ENCODE results near the gene OR2Z1.

Gene OR2Z1

GRCh38 chr19:8721334-8721733 lies at the start of gene OR2Z1:
TSS of gene OR2Z1 (plus strand) at chr19:8721634. CDS start at chr19:8731029, 9,395 bp downstream.
- no peak for DNase-seq (ENCODE audit: low read depth in 4 of 4, low spot score in 1 of 4)

DNA sequence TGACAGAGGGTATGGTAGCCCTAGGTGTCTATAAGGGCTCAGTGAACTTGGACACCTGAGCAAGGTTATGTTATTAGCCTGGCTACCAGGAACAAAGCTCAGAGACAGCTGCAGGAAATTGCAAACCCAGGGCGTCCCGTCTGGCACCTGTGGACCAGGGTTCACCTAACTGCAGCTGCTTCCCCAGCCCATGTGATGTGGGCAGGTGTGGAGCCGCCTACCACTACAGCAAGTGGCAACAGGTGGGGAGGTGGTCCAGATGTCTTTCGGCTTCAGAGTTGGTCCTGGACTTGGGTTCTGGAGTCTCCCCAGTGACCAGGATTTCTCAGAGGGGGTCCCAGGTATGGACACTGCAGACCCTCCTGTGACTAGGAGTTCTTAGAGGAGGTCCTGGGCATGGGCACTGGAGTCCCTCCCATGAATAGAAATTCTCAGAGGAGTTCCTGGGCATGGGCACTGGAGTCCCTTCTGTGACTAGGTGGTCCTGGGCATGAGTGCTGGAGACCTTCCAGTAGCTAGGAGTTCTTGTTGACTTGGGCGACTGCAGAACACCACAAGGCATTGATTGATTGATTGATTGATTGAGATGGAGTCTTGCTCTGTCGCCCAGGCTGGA lies 48.0 kb upstream of the OR2Z1 start:
- DNase-seq (ENCODE audit: low read depth in 4 of 4, low spot score in 1 of 4) = no peak

GRCh38 chr19:8675066-8675465 lies 46.4 kb upstream of the OR2Z1 start:
- no peak for DNase-seq (ENCODE audit: low read depth in 4 of 4, low spot score in 1 of 4)

DNA sequence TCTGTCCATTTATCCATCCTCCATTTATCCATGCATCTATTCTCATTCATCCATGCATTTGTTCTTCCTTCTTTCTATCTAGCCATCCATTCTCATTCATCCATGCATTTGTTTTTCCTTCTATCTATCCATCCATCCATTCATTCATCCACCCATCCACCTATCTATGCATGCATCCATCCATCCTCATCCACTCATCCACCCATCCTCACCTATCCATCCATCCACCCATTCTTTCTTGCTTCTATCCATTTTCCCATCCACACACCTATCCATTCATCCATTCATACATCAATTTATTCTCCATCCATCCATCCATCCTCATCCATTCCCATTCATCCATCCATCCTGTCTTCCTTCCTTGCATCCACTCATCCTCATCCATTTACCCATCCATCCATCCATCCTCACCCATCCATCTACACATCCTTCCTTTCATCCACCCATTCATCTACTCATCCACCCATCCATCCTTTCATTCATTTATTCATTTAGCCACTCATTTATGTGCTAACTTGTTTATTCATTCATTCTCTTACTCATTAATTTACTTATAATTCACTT lies 43.1 kb upstream of the OR2Z1 start:
- no peak for DNase-seq (ENCODE audit: low read depth in 4 of 4, low spot score in 1 of 4)

GRCh38 chr19:8680676-8681344 lies 40.6 kb upstream of the OR2Z1 start:
- DNase-seq (ENCODE audit: low read depth in 4 of 4, low spot score in 1 of 4) = no peak

DNA sequence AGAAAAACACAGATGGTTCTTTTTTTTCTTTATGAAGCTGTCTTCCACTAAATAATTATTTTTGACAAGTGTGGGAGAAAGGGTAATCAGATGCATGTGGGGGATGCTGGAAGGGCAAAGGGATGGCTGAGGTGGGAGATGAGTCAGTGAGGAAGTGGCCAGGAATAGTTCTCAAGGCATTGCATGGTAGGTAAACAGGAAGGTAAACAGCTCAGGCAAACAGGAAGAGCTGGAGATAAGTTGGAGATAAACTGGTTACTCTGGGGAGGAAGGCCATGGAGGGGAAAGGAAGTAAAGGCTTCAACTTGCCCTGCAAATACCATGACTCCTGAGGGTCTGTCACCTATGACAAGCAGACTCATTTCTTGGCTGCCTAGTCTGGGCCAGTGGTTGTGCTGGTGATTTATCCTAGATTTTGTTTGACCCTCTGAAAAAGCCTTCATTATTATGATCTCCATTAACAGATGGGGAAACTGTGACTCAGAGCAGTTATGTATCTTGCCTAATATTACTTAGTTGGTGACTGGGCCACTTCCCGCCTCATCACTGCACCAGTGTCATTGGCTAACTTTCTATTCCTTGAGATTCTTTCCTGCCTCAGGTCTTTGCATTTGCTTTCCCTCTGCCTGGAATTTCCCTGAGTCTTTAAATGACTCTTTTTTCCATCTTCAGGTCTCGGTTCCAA lies 39.9 kb upstream of the OR2Z1 start:
- no peak for DNase-seq (ENCODE audit: low read depth in 4 of 4, low spot score in 1 of 4)

DNA sequence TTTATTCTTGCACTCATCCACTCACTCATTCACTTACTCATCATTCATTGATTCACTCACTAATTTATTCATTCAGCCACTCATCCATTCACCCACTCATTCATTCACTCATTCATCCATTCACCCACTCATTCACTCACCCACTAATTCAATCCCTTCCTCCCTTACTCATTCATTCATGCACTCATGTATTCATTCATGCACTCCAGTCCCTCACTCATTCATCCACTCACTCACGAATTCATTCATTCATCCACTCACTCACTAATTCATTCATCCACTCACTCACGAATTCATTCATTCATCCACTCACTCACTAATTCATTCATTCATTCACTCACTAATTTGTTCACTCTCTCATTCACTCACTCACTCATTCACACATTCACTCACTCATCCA lies 39.0 kb upstream of the OR2Z1 start:
- DNase-seq (ENCODE audit: low read depth in 4 of 4, low spot score in 1 of 4) = no peak

GRCh38 chr19:8682931-8683330 lies 38.5 kb upstream of the OR2Z1 start:
- DNase-seq (ENCODE audit: low read depth in 4 of 4, low spot score in 1 of 4) = no peak

DNA sequence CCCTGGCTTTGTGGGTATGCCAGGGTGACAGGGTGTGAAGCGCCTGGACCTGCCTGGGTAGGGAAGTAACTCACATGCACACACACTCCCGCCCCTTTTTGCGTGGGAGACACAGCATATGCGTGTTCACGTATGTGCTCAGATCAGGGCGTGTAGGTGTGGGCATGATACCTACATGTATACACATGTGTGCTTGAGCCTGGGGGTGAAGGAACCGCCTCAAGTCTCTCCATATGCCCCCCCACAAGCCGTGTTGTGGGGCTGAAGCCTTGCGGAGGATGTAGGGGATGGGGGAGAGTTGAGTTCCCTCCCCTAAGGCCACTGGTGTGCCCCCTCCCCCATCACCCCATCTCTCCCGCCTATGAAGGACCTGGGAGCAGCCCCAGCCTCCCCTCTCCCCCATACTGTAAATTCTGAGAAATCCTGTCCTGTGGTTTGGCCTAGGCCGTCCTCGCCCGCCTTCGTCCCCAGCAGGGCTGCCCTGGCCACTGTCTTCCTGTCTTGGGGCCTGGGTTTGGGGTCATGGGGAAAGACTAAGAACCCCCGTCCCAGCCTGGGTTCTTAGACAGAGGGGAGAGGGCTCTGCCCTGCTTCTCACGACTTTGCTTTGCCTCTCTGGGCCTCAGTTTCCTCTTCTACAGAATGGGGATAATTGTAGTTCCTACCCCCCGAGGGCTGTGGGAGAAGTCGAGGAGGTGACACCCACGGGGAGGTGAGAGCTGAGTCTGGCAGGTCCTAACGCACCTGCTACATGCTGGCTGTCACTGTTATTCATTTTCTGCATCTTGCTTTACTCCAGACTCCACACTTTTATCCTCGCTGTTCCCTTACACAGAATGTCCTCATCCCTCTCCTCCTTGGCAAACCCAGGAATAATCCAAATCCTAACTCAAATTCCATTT lies 37.2 kb upstream of the OR2Z1 start:
- DNase-seq (ENCODE audit: low read depth in 4 of 4, low spot score in 1 of 4) = no peak

- no peak for DNase-seq (ENCODE audit: low read depth in 4 of 4, low spot score in 1 of 4)
These were observed 34.9 kb upstream of the OR2Z1 start for GRCh38 chr19:8686549-8686948.

DNA sequence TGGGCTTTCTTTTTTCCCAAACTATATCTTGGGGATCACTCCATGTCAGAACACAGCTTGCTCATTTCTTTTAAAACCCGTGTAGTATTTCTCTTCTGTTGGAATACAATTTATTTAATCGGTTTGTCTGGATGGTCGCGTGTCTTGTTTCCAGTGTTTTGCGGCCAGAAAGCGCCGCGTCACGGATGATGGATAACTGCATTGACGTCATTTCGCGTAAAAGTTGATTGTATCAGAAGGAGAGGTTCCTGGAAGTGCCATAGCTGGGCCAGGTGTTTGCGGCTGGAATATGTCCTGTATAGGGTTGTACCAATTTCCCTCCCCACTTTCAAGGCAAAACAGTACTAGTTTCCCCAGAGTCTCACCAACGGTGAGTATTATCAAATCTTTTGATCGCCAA lies 32.5 kb upstream of the OR2Z1 start:
- no peak for DNase-seq (ENCODE audit: low read depth in 4 of 4, low spot score in 1 of 4)

DNA sequence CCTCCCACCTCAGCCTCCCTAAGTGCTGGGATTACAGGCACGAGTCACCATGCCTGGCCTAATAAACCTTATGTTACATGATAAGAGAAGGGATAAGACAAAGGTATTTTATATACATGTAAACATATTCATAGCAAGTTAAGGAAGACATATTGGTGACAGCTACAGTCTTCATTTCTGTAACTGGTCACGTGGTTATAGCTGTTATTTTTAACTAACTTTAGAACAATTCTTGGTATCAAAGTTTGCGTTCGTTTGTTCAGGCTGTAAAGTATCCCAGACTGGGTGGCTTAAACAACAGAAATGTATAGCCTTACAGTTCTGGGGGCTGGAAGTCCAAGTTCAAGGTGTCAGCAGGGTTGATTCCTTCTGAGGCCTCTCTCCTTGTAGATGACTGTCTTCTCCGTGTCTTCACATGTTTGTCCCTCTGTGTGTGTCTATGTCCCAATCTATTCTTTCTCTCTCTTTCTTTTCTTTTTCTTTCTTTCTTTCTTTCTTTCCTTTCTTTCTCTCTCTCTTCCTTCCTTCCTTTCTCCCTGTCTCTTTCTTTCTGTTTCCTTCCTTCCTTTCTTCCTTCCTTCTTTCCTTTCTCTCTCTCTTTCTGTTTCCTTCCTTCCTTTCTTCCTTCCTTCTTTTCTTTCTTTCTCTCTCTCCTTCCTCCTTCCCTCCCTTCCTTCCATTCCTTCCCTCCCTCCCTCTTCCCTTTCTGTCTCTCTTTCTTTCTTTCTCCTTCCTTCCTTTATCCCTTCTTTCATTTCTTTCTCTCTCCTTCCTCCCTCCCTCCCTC lies 30.5 kb upstream of the OR2Z1 start:
- DNase-seq (ENCODE audit: low read depth in 4 of 4, low spot score in 1 of 4) = no peak

DNA sequence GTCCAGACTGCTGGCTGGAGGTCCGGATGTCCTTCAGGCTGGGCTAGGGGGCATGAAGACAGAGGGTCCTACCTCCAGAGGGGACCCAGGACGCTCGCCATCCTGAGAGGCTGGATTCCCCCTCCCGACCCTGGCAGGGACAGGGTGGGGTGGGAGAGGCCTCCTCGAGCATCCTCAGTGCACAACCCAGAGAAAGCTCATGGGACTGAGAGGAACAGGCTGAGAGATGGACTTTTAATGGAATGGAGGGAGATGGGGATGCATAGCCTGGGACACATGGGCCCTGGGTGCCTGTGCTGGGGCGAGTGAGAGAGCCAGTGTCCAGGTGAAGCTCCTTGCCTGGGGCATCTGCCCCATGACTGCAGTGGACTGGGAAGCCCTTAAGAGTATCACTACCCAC lies 25.9 kb upstream of the OR2Z1 start:
- no peak for DNase-seq (ENCODE audit: low read depth in 4 of 4, low spot score in 1 of 4)

DNA sequence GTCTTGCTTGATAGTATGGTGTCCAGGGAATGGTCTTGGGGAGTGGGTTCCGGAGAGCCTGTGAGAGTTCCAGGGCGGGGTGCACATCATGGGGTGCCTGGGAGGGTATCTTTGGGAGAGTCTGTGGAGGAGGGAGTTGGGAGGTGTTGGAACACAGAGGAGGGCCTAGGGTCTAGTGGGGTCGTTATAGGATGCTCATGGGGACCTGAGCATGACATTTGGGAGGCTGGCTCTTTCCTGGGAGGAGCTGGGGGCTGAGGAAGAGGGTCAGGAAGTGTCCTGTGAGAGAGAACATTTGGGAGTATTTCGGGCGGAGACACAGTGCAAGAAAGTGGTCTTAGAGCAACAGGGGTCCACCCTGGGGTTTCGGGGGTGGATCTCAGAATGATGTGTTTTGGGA lies 25.5 kb upstream of the OR2Z1 start:
- DNase-seq (ENCODE audit: low read depth in 4 of 4, low spot score in 1 of 4) = no peak

DNA sequence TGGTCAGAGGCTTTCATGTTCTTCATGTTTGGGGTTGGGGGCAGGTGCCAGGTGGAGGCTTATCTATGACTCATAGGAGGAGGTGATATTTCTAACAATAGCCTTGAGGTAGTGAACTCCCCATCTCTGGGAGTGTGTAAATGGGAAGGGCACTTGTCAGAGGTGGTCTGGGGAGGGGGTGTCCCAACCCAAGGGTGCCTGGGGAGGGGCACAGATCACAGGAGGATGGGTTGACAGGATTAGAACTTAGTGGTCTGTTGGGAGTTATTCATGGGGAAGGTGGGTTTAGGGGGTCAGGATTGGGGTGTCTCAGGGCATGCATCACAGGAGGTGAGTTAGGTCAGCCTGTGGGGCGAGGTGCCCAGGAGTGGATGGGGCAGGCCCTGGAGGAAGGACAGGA lies 24.4 kb upstream of the OR2Z1 start:
- DNase-seq (ENCODE audit: low read depth in 4 of 4, low spot score in 1 of 4) = no peak

GRCh38 chr19:8697671-8698432 lies 23.6 kb upstream of the OR2Z1 start:
- DNase-seq (ENCODE audit: low read depth in 4 of 4, low spot score in 1 of 4) = no peak

DNA sequence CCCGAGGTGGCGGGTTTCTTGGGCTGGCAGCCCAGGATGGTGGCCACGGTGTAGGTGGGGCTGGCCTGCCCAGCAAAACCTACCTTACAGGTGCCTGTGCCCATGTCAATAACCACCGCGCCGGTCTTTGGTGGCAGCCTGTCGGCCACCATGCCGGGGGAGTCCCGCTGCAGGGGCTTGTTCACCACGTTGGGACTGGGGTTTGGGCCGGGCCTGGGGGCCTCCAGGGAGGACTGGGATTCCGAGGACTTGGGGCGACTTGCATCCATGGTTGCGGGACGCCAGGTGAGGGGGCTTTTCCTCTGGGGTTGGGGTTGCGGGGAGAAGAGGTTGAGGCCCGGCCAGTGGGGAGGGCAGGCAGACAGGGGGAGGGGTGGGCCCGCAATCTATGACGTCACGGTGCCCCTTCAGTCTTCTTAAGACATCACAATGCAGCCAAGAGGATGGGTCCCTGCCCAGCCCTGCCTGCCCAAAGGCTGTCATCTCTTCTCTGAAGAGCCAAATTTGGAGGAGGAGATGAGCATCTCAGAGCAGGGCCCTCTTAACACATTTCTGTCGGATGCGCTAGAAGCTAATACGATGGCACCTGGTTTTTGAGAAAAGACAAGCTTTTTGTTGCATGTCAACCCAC lies 22.9 kb upstream of the OR2Z1 start, which contains the start of gene ACTL9:
ACTL9 (minus strand) TSS at position 363 of the 631 bp plus-strand sequence; CDS start at position 269, 94 bp downstream.
- DNase-seq (ENCODE audit: low read depth in 4 of 4, low spot score in 1 of 4) = no peak

- no peak for DNase-seq (ENCODE audit: low read depth in 4 of 4, low spot score in 1 of 4)
These were observed 21.5 kb upstream of the OR2Z1 start for GRCh38 chr19:8699908-8700307.

DNA sequence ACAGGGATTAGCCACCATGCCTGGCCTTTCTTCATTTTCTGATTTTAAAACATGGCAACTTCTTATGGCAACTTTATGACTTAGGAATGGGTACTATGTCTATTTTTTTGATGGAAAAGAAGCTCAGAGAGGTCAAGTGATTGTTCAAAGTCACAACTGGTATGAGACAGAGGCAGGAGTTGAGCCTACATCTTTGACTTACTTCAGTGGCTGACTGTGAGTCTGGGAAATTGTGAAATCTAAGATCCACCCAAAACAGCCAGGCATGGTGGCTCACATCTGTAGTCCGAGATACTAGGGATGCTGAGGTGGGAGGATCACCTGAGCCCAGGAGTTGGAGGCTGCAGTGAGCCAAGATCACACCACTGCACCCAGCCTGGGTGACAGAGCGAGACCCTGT lies 20.5 kb upstream of the OR2Z1 start:
- DNase-seq (ENCODE audit: low read depth in 4 of 4, low spot score in 1 of 4) = no peak

Data from stimulated activated CD4-positive, alpha-beta T cell treated with anti-CD3 and anti-CD28 coated beads, Interleukin-1b, Interleukin-23, amount 100 ng/mL, for 24 hours (primary cell).